Erythroblast (primary cell): ENCODE measurements around the gene CPXM2.

Experiments
- GATA1 ChIP-seq: IDR thresholded peaks from 2 replicates; pipeline ENCODE4 v1.6.1; 2011; ENCODE audit warnings: low read depth, mild to moderate bottlenecking, control low read depth, low read length, moderate library complexity
- POLR2A ChIP-seq: IDR thresholded peaks from 2 replicates; pipeline ENCODE4 v1.6.1; 2011; ENCODE audit warnings: mild to moderate bottlenecking, low read length

GRCh38 chr10:123929791-123930190, 38.2 kb upstream of the CPXM2 start:
- no peak for TF ChIP-seq POLR2A
- TF ChIP-seq GATA1: no peak
